HG03095 (cell line): Measurements from ENCODE around the gene GALNT2.

ENCODE experiments used
- ATAC-seq: cut with Tn5 transposase; IDR thresholded peaks from one replicate; pipeline ENCODE4 v1.9.1; 2021; ENCODE audit warnings: moderate library complexity; ENCODE audit not compliant: unreplicated experiment

Gene GALNT2

DNA sequence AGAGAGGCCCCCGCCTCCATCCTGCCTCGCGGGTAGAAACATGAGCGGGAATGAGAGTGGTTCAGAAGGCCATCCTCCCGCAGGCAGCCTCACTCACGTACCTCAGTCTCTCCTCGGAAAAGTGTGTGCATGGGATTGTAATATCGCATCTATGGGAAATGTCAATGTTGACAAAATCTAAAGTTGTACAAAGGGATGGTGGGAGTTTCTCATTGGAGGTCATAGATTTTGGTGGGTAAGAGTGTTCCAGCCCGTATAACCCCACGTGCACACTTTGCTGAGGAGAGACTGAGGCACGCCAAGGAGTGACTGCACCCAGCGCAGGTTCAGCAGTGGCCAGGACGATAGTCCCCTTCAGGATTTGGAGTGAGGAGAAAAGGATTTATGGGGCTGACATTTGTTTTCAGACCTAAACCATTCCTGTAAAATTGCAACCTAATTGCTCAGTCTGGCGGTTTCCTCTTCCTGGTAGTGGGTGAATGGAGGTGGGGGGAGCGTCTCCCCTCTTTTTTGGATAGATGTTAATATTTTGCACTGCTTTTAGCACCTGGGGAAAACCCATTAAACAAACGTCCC lies 59.6 kb downstream of the GALNT2 start:
- ATAC-seq, result no peak

DNA sequence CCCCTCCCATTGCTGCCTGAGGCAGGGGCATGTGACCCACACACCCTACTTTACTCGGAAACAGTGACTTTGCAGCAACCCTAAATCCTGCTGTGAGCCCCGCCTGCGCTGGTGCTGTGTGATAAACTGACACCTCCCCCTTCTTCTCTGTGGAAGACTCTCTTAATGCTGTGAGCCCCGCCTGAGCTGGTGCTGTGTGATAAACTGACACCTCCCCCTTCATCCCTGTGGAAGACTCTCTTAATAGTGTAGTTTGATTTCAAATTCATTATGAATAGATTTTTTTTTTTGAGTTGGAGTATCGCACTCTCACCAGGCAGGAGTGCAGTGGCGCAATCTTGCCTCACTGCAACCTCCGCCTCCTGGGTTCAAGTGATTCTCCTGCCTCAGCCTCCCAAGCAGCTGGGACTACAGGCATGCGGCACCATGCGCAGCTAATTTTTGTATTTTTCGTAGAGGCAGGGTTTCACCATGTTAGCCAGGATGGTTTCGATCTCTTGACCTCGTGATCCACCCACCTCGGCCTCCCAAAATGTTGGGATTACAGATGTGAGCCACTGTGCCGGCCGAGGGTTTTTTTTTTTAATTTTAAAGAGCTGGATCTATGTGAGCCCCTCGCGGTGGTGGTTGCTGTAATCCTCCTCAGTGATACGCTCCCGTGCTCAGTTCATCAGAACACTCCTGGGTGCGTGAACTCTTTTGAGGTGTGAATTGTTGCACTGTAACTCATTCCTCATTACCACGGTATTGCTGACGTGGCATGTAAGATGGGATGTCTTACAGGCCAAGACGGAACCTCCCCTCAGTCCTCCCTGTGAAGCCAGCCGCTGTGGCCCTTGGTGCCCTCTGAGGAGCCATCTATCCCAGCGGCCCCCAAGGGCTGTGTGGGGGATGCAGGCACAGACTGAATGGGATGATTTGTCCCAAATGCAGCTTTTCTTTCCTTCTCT lies 60.3 kb downstream of the GALNT2 start:
- no peak for ATAC-seq

DNA sequence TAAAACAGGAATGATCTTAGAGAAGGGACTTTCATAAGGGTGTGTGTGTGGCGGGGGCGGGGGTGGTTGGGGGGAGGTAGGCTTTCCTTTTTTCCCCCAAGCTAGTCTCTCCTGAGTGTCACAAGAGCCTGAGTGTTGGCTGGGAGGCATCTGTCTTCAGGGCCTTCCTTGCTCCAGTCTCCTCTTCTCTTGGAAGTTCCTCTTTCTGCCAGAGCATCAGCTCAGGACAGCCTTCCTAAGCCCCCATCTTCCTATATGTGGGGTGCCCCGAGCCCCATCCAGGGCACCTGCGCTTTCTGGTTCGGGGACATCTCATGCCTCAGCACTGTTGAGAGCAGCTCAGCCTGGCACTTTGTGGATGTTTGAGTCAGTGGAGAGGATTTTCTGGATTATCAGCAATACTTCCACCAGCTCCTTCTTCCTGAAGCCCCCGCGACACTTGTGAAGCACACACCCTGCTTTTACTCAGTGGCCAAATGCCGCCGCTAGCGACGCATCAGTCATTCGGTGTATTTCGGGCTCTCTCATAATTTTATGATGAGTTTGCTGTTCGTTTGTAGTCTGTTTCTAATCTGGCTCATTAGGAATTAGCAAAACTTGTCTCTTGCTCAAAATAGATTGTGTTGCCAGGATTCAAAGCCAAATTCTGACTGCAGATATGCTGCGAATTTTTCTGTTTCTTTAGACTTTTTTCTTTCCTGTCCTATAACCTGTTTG lies 61.7 kb downstream of the GALNT2 start:
- ATAC-seq, result no peak

DNA sequence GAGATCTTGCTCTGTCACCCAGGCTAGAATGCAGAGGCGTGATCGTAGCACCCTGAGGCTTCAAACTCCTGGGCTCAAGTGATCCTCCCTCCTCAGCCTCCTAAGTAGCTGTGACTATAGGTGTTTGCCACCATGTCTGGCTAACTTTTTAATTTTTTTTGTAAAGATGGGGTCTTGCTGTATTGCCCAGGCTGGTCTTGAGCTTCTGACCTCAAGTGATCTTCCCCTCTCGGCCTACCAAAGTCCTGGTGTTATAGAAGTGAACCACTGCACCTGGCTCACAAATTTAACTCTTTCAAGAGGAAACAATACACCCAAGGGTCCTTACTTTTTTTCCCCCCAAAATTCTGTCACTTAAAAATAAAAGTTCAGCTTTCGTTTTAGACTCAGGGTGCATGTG lies 62.3 kb downstream of the GALNT2 start:
- ATAC-seq, result no peak

DNA sequence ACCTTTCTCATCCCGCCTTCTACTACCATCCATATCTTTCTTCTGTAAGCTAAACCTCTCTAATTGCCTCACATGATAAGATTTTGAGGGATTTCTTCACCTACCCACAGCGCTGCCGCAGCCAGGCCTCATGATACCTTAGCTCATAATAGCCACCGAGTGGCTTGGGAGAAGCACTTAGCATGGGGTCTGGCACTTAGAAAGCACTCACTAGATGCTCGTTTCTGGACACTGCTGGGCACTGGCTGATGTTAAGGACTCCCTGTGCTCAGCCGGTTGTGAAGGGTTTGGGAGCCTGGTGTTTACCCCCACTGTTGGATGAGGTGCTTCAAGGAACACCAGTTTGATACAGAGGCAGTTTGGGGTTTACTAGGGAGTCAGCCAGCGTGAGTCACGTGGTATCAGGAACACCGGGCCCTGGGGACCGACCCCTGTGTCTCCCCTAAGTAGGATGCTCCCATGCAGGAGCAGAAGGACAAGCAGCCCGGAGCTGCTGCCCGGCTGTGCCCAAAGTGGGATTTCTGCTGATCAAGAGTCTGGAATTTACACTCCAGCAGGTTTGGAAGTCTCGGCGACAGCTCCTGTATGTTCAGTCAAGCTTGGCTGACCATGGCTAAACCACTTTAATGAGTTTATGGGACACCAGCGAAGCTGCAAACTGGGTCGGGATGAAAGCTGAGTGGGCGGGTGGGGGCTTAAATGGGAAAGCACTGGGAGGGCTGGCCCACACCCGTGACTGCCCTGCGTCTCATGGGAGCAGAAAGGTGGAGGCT lies 63.3 kb downstream of the GALNT2 start:
- no peak for ATAC-seq

DNA sequence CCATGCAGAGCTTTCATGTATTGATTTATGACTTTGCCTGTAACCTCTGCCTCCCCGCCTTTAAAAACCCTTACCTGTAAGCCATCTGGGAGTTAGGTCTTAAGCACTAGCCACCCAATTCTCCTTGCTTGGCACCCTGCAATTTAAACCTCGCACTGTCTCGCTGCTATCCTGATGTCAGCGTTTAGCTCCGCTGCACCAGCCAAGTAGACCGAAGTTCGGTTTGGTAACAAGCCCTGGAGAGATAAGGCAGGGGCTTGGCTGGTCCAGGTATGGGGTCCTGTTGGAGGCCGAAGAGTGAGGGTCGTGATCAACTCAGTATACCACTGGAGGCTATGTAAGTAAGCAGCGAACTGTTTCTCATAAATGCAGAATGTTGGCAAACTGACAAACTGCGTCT lies 64.4 kb downstream of the GALNT2 start:
- ATAC-seq, result no peak

DNA sequence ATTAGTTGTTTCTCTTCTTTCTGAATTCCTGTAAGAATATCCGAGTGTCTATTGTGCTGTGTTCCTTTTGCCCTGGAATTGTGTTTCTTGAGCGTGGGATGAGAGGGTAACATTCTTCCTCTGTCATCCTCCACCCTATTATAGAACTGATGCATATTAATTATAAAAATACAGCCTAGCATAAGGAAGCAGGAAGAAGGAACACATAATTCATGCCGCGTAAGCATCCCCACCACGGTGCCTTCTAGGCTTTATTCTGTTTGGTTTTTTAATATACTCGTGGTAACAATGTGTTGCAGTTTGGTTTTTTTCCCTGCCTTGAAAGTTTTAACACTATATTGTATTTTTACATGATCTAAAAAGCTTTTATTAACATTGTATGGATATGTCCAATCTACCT lies 65.7 kb downstream of the GALNT2 start:
- ATAC-seq, result no peak

DNA sequence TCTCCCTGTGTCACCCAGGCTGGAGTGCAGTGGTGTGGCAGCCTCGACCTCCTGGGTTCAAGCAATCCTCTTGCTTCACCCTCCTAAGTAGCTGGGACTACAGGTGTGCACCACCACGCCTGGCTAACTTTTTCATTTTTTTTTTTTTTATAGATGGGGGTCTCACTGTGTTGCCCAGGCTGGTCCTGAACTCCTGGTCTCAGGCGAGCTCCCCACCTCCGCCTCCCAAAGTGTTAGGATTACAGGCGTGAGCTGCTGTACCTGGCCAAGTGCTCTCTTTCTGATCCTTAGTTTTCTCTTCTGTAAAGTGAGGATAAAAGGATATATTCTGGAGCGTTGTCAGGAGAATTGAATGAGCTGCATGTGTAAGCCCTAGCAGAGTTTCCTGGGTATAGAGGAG lies 68.7 kb downstream of the GALNT2 start:
- ATAC-seq, result no peak

DNA sequence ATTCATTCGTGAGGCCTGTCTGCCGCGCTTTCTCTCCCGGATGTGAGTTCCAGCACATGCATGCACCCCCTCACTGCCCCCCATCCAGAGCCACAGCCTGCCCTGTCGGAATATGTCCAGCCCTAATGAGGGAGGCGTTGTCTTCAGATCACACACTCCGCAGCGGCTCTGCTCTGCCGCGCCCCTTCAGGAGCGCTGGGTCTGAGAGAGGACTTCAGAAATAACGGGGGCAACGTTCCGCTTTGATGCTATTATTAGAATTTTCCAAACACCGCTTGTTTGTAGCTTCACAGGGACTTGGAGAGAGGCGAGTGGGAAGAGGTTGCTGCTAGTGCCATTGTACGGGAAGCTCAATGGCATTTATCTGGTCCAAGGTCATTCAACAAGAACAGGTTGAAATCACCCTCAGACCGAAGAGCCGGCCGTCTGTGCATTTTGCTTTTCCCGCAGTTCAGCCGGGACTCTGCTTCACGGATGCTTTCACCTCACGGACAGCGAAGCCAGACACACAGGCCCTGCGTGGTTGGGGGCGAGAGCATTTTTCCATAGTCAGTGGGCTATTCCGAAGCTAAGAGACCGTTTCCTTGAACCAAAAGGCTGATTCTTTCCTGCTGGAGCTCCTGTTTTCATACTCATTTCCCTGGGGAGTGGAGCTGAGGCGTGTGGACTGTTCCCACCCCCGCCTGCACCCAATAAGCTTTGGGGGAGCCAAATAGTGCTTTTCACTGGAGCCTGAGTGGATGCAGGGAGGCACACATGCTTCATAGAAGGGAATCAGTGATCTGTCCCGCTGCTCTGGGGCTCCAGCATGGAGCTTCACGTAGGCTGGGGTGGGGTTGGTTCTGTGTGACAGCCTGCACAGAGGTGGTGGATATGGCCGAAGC lies 69.7 kb downstream of the GALNT2 start:
- ATAC-seq, result no peak

DNA sequence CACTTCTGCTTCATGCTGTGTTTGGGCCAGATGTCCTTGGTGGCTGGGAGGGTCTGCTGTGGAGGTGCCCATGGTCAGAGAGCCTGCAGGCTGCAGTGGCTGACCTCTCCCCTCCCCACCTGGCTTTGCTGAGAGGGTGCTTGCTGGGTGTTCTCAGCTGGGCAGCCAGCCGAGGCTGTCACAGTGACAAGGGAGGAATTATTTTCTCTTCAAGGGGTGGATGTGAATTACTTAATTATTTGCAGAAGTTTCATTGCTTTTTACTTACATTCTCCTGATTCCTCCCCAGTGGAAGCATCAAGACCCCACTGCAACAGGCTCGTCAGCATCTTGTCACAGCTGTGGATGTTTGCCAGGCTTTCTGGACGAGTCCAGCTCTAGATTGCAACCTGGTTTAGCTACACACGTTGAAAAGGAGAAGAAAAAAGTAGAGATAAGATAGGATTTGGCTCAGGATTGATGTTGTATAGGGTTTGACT lies 70.3 kb downstream of the GALNT2 start:
- no peak for ATAC-seq

DNA sequence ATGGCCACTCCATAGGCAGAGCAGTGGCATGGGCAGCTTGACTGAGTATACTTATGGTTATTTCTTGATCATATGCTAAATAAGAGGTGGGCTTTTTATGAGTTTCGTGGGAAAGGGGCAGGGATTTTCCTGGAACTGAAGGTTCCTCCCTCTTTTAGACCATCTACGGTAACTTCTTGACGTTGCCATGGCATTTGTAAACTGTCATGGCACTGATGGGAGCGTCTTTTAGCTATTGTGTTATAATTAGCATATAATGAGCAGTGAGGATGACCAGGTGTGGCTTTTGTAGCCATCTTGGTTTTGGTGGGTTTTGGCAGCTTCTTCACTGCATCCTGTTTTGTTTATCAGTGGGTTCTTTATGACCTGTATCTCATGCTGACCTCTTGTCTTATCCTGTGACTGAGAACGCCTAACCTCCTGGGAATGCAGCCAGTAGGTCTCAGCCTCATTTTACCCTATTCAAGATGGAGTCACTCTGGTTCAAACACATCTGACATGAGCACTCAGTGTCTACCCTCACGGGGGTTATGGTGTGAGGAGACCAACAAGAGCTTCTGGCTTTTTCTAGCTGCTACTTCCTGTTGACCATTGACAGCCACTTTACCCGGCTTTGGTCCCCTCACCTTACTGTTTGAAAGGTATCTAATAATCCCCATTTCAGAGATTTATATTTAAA lies 71.7 kb downstream of the GALNT2 start:
- no peak for ATAC-seq

DNA sequence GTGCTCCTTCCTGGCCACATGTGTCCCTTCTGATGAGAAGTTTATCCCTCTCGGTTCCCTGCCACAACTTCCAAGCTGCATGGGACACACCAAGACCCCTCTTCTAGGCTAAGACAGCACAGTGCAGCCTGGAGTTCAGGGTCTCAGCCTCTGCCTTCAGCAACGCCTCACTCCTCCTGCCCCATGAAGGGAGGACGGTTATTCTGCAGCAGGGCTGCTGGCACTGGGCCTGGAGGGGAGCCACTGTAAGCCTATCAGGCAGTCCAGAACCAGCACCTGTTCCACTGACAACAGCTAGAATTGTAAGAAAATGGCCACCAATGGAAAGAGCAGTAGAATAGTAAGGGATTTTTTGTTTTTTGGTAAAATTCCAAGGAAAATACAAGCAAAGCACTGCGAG lies 72.3 kb downstream of the GALNT2 start:
- ATAC-seq, result no peak

DNA sequence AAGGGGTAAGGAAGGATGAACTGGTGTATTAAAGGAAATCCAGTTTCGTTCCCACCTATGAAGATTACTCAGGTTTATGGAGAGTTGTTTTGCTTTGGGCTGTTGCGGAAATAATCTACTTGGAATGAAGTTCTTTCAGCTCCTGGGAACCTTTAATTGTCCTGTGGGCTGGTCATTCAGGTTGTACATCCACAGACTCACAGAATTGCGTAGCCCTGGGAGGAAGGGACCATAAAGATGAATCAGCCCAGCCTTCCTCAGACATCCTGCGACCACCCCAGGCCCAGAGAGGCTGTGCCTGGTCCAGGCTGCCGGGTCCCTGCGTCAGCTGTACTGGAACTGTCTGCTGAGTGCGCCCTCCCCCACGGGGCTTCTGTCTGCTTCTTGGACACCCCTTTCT lies 72.7 kb downstream of the GALNT2 start:
- no peak for ATAC-seq

DNA sequence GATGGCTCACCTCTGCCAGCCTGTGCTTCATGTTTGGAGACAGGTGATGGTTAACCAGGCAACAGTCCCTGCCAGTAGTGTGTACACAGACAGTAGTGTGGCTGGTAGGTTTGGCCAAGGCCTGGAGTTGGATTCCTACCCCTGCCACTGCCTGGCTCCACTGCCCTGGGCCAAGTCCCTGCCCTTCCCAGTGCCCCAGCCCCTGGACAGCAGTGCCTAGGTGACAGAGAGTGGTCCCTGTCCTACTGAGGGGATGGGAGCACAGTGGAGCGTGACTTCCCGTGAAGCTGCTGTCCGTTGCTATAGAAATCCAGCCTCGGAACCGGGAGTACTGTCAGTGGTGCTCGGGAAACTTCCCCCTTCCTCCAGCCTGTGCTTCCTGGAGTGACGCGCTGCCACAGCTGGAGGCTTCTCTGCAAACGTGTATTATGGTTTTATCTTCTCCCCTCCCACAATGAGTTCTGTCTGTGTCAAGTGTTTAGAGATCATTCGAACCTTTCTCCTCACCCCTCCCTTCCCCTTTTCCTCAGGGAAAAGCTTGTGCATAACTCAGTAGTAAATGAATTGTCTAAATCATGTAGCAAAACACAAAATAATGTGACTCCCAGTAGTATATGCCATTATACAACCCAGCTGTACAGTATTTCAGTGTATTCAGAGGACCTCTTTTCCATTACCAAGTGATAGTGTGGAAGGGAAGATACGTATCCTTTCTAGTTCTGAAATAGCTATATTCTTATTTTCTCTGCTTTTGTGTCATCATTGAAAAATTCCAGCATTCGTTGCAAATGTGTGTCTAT lies 73.4 kb downstream of the GALNT2 start:
- ATAC-seq, result no peak

DNA sequence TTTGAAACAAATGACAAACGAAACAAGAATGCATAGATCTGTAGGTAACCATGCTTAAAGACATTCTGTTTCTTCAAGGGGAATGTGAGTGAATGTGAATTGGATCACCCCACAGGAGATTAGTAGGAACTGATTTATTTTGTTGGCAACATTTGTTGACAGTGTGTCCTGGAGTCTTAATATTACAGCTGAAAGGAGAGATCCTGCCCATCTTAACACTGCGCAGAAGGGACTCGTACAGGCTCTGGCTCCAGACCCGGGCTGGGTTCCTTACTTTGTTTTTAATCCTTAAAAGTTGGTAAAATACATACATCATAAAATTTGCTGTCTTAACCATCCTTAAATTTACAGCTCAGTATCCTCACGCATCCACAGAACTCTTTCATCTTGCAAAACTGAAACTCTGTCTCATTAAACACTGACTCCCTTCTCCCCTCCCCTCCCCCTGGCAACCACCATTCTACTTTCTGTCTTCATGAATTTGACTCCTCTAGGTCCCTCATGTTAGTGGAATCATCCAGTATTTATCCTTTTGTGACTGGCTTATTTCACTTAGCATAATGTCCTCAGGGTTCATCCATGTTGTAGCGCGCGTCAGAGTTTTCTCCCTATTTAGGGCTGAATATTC lies 74.1 kb downstream of the GALNT2 start:
- no peak for ATAC-seq

DNA sequence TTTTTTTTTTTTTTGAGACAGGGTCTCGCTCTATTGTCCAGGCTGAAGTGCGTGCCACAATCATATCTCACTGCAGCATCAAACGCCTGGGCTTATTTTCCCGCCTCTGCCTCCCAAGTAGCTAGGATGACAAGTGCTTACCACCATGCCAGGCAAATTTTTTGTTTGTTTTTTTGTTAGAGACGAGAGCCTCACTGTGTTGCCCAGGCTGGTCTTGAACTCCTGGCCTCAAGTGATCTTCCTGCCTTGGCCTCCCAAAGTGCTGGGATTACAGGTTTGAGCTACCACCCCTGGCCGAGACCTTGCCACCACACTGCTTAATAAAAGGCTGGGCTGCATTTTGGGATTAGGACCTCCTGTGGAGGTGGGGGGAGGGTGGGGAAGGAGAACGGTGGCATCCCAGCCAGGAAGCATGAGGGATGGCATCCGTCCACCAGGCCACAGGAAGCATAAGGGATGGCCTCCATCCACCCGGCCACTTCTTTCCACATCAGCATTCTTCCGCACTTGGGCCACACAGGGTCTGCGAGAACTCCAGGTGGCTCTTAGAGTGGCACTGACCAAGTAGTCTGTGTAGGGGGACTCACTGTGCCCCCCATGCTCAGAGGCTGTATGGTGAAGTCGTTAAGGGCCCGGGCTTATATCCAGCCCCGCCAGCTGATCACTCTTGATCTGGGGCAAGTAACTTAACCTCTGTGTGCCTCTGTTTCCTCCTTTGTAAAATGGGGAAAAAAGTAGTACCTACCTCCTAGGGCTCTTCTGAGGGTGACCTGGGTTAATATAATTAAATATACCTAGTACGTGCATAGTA lies 75.0 kb downstream of the GALNT2 start:
- no peak for ATAC-seq

DNA sequence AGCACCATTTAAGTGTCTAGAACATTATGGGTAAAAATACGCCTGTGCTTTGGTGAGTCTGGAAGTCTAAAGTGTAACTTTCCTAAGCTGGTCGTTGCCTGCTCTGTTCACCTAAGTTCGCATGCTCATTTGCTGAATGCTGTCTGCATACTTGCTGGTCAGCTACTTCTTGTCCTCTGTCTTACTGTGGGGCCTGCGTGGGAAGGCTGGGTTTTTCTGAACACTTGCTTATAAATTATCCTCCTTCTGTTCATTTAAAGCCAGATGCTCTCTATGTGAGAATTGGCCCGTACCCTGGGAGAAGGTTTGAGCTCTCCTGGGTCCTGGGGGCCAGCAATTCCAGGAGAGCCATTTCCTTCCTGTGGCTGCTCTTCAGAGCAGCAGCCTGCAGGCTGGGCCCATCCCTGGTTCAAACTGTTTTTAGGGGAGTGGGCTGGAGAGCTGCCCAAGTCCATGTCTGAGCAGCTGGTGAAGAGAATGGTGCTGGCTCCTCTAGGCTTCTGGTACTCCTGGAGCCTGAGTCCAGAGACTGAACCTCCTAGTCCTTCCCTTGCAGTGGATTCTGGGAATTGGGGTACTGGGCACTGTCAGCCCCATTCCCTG lies 75.7 kb downstream of the GALNT2 start:
- ATAC-seq, result no peak
